ENCODE data around the gene TNS3. TPM values are rescaled to one million over a fixed set of nuclear protein-coding genes. Genes with fewer than 3 reads are reported as not detected.

Gene TNS3
- total RNA-seq, 1 donor from 2014 or later: 452 TPM

- Mint-ChIP-seq H3K4me1 (peaks cover 2% of the 10 kb centered on the region), H3K9me3 (peaks cover 8% of the 10 kb centered on the region), H3K4me3 (no peak overlapping the region), H3K36me3 (no peaks in the 10 kb centered on the region), H3K27me3 (ENCODE audit: low read depth) (no peaks in the 10 kb centered on the region), H3K27ac (no peak overlapping the region)
- no peak for DNase-seq (ENCODE audit: low spot score in 2 of 2, unreplicated experiment in 2 of 2)
- TF ChIP-seq, protein P1, sequence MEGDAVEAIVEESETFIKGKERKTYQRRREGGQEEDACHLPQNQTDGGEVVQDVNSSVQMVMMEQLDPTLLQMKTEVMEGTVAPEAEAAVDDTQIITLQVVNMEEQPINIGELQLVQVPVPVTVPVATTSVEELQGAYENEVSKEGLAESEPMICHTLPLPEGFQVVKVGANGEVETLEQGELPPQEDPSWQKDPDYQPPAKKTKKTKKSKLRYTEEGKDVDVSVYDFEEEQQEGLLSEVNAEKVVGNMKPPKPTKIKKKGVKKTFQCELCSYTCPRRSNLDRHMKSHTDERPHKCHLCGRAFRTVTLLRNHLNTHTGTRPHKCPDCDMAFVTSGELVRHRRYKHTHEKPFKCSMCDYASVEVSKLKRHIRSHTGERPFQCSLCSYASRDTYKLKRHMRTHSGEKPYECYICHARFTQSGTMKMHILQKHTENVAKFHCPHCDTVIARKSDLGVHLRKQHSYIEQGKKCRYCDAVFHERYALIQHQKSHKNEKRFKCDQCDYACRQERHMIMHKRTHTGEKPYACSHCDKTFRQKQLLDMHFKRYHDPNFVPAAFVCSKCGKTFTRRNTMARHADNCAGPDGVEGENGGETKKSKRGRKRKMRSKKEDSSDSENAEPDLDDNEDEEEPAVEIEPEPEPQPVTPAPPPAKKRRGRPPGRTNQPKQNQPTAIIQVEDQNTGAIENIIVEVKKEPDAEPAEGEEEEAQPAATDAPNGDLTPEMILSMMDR (IDR thresholded peaks at IDR 0.05; ENCODE audit: unreplicated experiment): no peak
Measured at GRCh38 chr7:47226696-47227095, 355.2 kb downstream of the TNS3 start.

GRCh38 chr7:47225387-47226131 is 356.4 kb downstream of the TNS3 start:
- no peaks in the 10 kb centered on the region for H3K36me3 Mint-ChIP-seq
- no peak for DNase-seq (ENCODE audit: low spot score in 2 of 2, unreplicated experiment in 2 of 2)
- no peak overlapping the region for H3K4me3 Mint-ChIP-seq
- H3K27me3 Mint-ChIP-seq (ENCODE audit: low read depth): no peaks in the 10 kb centered on the region
- TF ChIP-seq, protein P1 (IDR thresholded peaks at IDR 0.05; ENCODE audit: unreplicated experiment): no peak
- H3K27ac Mint-ChIP-seq: no peak overlapping the region
- peaks cover 2% of the 10 kb centered on the region for H3K4me1 Mint-ChIP-seq
- peaks cover 8% of the 10 kb centered on the region for H3K9me3 Mint-ChIP-seq

Measured in mesothelial cell of epicardium (in vitro differentiated cells).